Motor neuron (in vitro differentiated cells): ENCODE measurements around the gene KCNK5. TPM values are rescaled to one million over a fixed set of nuclear protein-coding genes. Genes with fewer than 3 reads are reported as not detected.

Source experiments
- ATAC-seq, 8 experiments: fragments of 200-7000 bp; cut with Tn5 transposase; replicated peaks in 6 of 8; 2 replicates each; pipeline ENCODE4 v1.8.0; 2021; ENCODE audit warnings: mild to moderate bottlenecking in 8 of 8, moderate library complexity in 8 of 8
- H3K27ac ChIP-seq, 2 donors: fragments of 250-450 bp; sonication (Bioruptor Pico); 2 replicates each; pipeline ENCODE4 v1.9.0; 2021; ENCODE audit warnings: antibody characterized with exemption in 2 of 2, mild to moderate bottlenecking in 2 of 2, moderate library complexity in 1 of 2
- H3K4me1 ChIP-seq, 2 donors: fragments of 250-450 bp; sonication (Bioruptor Pico); replicated peaks in 1 of 2; 2 replicates each; pipeline ENCODE4 v1.6.1; 2021; ENCODE audit warnings: antibody characterized with exemption in 2 of 2, mild to moderate bottlenecking in 2 of 2, moderate library complexity in 1 of 2
- H3K4me3 ChIP-seq, 5 donors: fragments of 250-450 bp; sonication (Bioruptor Pico); 2 replicates each; pipeline ENCODE4 v1.9.0; 2021; ENCODE audit warnings: antibody characterized with exemption in 5 of 5, mild to moderate bottlenecking in 5 of 5, moderate library complexity in 4 of 5
- WGBS, 10 experiments: fragments of 450-650 bp; shearing (Covaris generic); methylation state at CpG; one replicate each; pipeline ENCODE4 v1.0.0; 2022; 5-methylcytosine and 5-hydroxymethylcytosine counted together
- in situ Hi-C, 9 experiments: fragments of 400-800 bp; cut with MboI; loops; one replicate each; pipeline ENCODE4 v1.15.0; 2021; ENCODE audit warnings: low sequenced_read_pairs in 9 of 9, low pct_unique_long_range_greater_than_20kb in 2 of 9; ENCODE audit not compliant: unreplicated experiment in 9 of 9
- total RNA-seq, 8 experiments: library from RNA; unstranded; fragments of 300-600 nt; gene quantifications; 2 replicates each; pipeline versions ENCODE4 v1.2.3 to v1.2.4, GENCODE V29; 2022

Gene KCNK5
- total RNA-seq, 8 experiments from 2014 or later, result 0.14 to 36.6 (median 2.5) TPM

DNA sequence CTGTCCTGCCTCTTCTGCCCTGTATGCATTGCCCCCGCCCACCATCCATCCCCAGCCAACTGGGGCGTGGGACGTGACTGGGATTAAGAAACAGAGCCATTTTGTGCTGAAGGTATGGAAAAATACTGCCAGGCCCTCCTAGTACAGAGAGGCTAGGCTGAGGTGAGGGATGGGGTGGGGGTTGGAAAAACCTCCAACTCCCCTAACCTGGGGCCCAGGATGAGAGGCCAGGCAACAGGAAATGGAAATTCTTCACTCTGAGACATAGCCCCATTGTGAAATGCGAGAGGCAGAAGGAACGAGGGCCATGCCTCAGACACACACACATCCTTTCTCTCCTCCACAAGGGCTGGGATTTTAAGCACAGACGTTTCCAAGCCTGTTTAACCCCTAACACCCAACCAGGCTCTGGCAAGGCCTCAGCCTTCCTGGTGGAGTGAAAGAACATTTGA is 19.9 kb downstream of the KCNK5 start:
- ATAC-seq, result peak in 6 of 8 experiments; percentile 25 to 45 (median 39)
- Histone ChIP-seq H3K4me3 (no peak overlapping the region), H3K27ac (peak overlapping the region in 1 of 2 donors; percentile 2), H3K4me1 (peaks cover 14 to 20% of the 10 kb centered on the region in 2 donors)
- 25 to 75% (median 57%) methylated on average over 1 to 5 of the region's 6 CpGs; no CpG with 5 or more reads in 6 of the 10 experiments for WGBS, 10 experiments
- in situ Hi-C loops, result no loop called here

DNA sequence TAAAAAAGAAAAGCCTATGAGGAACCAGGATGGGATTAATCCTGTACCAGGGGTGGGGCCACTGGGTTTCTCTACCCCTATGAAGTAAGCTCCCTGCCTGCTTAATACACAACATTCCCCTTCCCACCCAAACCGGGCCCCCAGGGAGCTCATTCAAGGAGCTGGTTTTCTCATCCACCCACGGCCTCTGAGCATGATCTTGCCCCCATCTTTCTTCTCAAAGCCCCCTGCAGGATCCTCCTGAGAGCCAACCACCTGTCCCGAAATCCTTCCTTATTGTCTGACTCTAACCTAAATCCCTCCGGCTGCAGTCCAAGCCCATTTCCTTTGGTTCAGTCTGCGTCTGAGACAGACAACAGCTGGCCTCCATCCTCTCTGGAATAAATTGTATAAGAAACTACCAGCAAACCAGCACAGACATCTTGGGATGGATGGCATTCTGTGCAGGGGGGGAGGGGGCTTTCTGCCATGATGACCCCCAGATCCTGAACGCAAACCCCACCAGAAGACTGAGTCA is 21.0 kb downstream of the KCNK5 start:
- Histone ChIP-seq H3K4me3 (no peak overlapping the region), H3K27ac (peak overlapping the region in 1 of 2 donors; percentile 22), H3K4me1 (peaks cover 17 to 26% of the 10 kb centered on the region in 2 donors)
- no peak for ATAC-seq
- in situ Hi-C loops, result no loop called here
- WGBS, 10 experiments, result 73 to 100% (median 92%) methylated on average over 1 to 2 of the region's 6 CpGs; no CpG with 5 or more reads in 7 of the 10 experiments

GRCh38 chr6:39207416-39208222 is 21.7 kb downstream of the KCNK5 start:
- peaks cover 19 to 26% of the 10 kb centered on the region in 2 donors for H3K4me1 ChIP-seq
- ATAC-seq, result peak in 1 of 8 experiments; percentile 17
- H3K4me3 ChIP-seq, result no peak overlapping the region
- in situ Hi-C loops, result no loop called here
- 70 to 100% (median 100%) methylated on average over 1 to 3 of the region's 8 CpGs; no CpG with 5 or more reads in 5 of the 10 experiments for WGBS, 10 experiments
- no peak overlapping the region for H3K27ac ChIP-seq

GRCh38 chr6:39206250-39206721 is 23.0 kb downstream of the KCNK5 start:
- H3K4me1 ChIP-seq, result peaks cover 24 to 26% of the 10 kb centered on the region in 2 donors
- H3K4me3 ChIP-seq, result no peak overlapping the region
- WGBS, 10 experiments, result 60 to 100% (median 80%) methylated on average over 1 to 2 of the region's 10 CpGs; no CpG with 5 or more reads in 7 of the 10 experiments
- in situ Hi-C loops, result no loop called here
- H3K27ac ChIP-seq, result no peak overlapping the region
- ATAC-seq, result no peak

DNA sequence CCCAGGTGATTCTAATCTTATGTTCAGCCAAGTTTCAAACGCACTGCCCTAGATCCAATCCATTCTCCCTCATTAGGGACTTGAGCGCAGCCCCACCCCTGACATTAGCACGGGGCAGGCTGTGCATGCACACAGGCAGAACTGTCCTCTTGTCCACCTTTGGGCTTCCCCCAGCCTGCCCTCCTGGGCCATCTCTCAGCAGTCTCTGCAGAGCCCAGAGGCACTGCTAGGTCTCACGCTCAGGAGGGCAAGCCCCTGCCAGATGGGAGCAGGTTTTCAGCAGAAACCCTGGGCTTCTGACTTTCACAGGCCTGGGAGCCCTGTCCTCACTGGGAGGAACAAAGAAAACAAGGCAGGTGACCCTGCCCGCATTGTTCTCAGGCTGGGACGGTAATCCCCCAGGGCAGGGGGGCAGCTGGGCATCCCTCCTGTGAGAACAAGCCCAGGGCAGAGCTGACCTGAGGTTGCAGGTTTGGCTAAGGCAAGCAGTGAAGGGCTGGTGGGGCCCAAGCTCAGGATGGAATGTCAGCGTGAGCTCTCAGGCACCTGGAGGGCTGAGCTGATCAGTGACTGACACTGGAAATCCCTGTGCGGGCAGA is 24.5 kb downstream of the KCNK5 start:
- 67 to 100% (median 86%) methylated on average over 1 to 5 of the region's 8 CpGs; no CpG with 5 or more reads in 5 of the 10 experiments for WGBS, 10 experiments
- Histone ChIP-seq H3K4me1 (peaks cover 22 to 26% of the 10 kb centered on the region in 2 donors), H3K4me3 (no peak overlapping the region), H3K27ac (peak overlapping the region in 1 of 2 donors; percentile 23)
- in situ Hi-C loops, result no loop called here
- ATAC-seq, result peak in 6 of 8 experiments; percentile 14 to 33 (median 26)

- Histone ChIP-seq H3K27ac (no peak overlapping the region), H3K4me1 (peaks cover 16 to 21% of the 10 kb centered on the region in 2 donors), H3K4me3 (no peak overlapping the region)
- peak in 2 of 8 experiments; percentile 18 to 37 for ATAC-seq
- in situ Hi-C loops, result no loop called here
- 20 to 100% (median 93%) methylated on average over 1 to 3 of the region's 4 CpGs; no CpG with 5 or more reads in 6 of the 10 experiments for WGBS, 10 experiments
Observed at GRCh38 chr6:39204160-39204495, 25.1 kb downstream of the KCNK5 start.

- Histone ChIP-seq H3K4me1 (peaks cover 15 to 21% of the 10 kb centered on the region in 2 donors), H3K4me3 (no peak overlapping the region), H3K27ac (no peak overlapping the region)
- in situ Hi-C loops, result no loop called here
- peak in 3 of 8 experiments; percentile 33 to 75 (median 65) for ATAC-seq
- 40 to 94% (median 80%) methylated on average over 1 to 6 of the region's 12 CpGs; no CpG with 5 or more reads in 4 of the 10 experiments for whole genome bisulfite sequencing, 10 experiments
Observed at GRCh38 chr6:39203436-39204159, 25.7 kb downstream of the KCNK5 start.

GRCh38 chr6:39202166-39202565 is 27.1 kb downstream of the KCNK5 start:
- in situ Hi-C loops, result no loop called here
- no peak for ATAC-seq
- WGBS, 10 experiments, result 0 to 100% (median 67%) methylated on average over 1 to 4 of the region's 4 CpGs; no CpG with 5 or more reads in 5 of the 10 experiments

GRCh38 chr6:39200498-39201020 is 28.7 kb downstream of the KCNK5 start:
- no peak for ATAC-seq
- H3K4me1 ChIP-seq, result peaks cover 16 to 23% of the 10 kb centered on the region in 2 donors
- H3K27ac ChIP-seq, result no peak overlapping the region
- 100% methylated on average over 1 of the region's 1 CpG; no CpG with 5 or more reads in 9 of the 10 experiments for WGBS, 10 experiments
- no peak overlapping the region for H3K4me3 ChIP-seq
- in situ Hi-C loops, result no loop called here

More at GRCh38 chr6:39202166-39202565, 27.1 kb downstream of the KCNK5 start:
- Histone ChIP-seq H3K4me3 (no peak overlapping the region), H3K4me1 (peaks cover 16 to 23% of the 10 kb centered on the region in 2 donors), H3K27ac (no peak overlapping the region)

GRCh38 chr6:39199976-39200375 is 29.3 kb downstream of the KCNK5 start:
- in situ Hi-C loops, result no loop called here
- WGBS, 10 experiments, result 32 to 98% (median 86%) methylated on average over 1 to 8 of the region's 10 CpGs; no CpG with 5 or more reads in 2 of the 10 experiments

DNA sequence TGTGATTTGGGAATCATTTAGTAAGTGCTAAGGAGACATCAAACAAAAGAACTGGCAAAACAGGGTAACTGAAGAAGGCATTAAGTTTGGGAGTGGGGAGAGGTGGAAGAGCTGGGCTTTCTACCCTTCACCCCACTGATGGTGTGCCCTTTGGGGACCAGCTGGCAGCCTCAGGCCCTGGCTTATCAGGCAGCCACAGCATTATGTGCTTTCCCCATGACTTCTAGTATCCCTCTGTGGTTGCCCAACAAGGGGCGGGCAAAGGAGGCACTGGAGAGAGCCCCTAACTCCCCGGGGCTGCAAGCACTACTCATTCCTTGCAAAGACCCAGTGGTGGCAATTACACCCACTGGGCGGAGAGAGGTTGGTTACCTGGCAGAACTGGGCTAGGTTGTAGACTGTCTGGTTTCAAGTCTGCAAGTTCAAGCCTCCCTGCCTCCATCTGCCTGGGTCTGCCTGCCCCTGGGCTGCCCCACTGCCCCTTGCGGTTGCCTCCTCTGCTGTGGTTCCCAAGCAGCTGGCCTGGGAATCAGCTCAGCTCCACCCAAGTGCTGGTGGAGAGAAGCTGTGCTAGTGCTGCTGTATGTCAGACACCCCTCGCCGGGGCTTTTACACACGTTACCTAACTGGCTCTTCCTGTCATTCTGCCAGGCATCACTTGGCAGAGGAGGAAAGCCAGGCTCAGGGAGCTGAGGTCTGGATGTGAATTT is 29.9 kb downstream of the KCNK5 start:
- H3K4me3 ChIP-seq, result no peak overlapping the region
- in situ Hi-C loops, result no loop called here
- H3K27ac ChIP-seq, result no peak overlapping the region
- ATAC-seq, result no peak
- peaks cover 12 to 21% of the 10 kb centered on the region in 2 donors for H3K4me1 ChIP-seq
- WGBS, 10 experiments, result 20 to 100% (median 75%) methylated on average over 1 to 3 of the region's 7 CpGs; no CpG with 5 or more reads in 5 of the 10 experiments

More at GRCh38 chr6:39199976-39200375, 29.3 kb downstream of the KCNK5 start:
- peaks cover 15 to 23% of the 10 kb centered on the region in 2 donors for H3K4me1 ChIP-seq
- ATAC-seq, result no peak
- no peak overlapping the region for H3K4me3 ChIP-seq
- no peak overlapping the region for H3K27ac ChIP-seq

GRCh38 chr6:39198528-39198927 is 30.7 kb downstream of the KCNK5 start:
- Histone ChIP-seq H3K4me1 (peaks cover 14 to 26% of the 10 kb centered on the region in 2 donors), H3K4me3 (no peak overlapping the region), H3K27ac (peak overlapping the region in 1 of 2 donors; percentile 22)
- in situ Hi-C loops, result no loop called here
- no peak for ATAC-seq
